ENCODE data around the gene ABHD3.
"Not testable (repeated sequence)": the region's sequence is repeated elsewhere in the genome, so short reads cannot be mapped to it uniquely, and the experiment has no call there.

The ABHD3 gene

DNA sequence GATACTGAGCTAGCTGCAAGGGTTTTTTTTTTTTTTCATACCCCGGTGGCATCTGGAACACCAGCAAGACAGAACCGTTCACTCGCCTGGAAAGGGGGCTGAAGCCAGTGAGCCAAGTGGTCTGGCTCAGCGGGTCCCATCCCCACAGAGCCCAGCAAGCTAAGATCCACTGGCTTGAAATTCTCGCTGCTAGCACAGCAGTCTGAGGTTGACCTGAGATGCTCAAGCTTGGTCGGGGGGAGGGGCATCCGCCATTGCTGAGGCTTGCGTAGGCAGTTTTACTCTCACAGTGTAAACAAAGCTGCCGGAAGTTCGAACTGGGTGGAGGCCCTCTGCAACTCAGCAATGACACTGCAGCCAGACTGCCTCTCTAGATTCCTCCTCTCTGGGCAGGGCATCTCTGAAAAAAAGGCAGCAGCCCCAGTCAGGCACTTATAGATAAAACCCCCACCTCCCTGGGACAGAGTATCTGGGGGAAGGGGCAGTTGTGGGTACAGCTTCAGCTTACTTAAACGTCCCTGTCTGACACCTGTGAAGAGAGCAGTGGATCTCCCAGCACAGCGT is 31.0 kb upstream of the ABHD3 start:
- no peak for DNase-seq (ENCODE audit: insufficient read length, low spot score)
- no peak for FAIRE-seq
- no peak for TF ChIP-seq POLR2A (IDR thresholded peaks at IDR 0.05; ENCODE audit: low read depth, low read length)

DNA sequence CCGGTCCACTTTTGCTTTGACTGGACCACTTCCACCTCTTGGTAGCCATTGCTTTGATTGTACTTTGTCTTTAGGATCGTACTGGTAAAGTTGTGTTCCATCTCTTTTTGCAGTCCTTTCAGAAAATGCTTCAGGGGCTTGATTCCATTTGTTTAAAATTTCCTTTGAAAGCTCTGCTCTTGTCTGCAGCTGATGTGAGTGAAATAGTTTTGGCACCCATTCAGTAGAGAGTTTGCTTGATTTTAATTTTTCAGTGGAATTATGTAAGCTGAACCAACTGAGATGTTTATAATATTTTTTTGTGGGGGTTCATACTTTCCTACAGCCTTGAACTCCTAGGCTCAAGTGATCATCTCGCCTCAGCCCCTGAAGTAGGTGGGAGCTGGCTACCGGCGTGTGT is 28.4 kb upstream of the ABHD3 start:
- TF ChIP-seq POLR2A (IDR thresholded peaks at IDR 0.05; ENCODE audit: low read depth, low read length) = no peak
- no peak for FAIRE-seq

DNA sequence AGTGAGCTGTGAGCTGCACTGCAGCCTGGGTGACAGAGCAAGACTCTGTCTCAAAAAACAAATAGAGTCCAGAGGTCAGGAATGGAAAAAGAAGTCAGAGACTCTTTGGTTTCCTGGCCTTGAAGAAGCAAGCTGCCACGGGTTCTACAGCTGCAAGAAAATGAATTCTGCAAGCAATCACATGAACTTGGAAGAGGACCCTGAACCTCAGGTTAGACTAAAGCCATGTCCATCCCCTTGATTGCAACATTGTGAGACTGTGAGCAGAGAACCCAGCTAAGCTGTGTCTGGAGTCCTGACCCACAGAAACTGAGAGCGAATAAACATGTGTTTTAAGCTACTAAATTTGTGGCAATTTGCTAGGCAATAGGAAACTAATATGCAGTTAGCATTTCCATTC is 23.1 kb upstream of the ABHD3 start:
- FAIRE-seq (no peak), DNase-seq (ENCODE audit: insufficient read length, low spot score) (no peak)
- TF ChIP-seq POLR2A (IDR thresholded peaks at IDR 0.05; ENCODE audit: low read depth, low read length) = no peak

More for the DNA sequence above, 28.4 kb upstream of the ABHD3 start:
- no peak for DNase-seq (ENCODE audit: insufficient read length, low spot score)

DNA sequence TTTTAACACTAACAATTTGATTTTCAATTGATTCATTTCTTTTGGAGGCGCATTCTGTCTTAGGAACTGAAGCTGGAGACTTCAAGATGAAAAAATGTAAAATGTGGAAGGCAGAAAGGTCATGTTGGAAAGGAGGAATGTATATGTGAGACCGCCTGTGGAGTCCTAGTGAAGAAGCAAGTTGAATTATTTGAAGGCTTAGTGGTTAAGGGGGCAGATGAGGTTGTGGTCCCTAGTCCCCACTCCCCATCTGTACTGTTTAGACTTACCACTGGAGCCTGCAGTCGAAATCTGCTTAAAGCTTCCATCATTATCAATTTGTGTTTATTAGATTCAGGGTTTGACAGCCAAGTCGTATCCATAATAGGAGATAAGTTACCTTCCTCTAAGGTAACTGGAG is 20.6 kb upstream of the ABHD3 start:
- DNase-seq (ENCODE audit: insufficient read length, low spot score) (no peak), FAIRE-seq (no peak)
- no peak for TF ChIP-seq POLR2A (IDR thresholded peaks at IDR 0.05; ENCODE audit: low read depth, low read length)

DNA sequence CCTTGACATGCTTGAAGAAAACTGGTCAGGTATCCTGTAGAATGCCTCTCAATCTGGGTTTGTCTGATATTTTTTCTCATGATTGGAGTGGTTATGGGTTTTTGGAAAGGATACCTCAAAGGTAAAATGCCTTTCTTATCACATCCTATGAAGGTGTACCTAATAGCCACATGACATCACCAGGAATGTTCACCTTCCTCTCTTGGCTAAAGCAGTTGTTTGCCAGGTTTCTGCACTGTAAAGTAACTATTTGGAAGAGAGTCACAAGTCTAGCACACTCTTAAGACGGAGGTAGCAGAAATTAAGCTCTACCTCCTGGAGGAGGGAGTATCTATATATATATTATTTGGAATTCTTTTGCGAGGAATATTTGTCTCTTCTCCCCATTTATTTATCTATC is 18.1 kb upstream of the ABHD3 start:
- DNase-seq (ENCODE audit: insufficient read length, low spot score) (no peak), FAIRE-seq (no peak)
- no peak for TF ChIP-seq POLR2A (IDR thresholded peaks at IDR 0.05; ENCODE audit: low read depth, low read length)

DNA sequence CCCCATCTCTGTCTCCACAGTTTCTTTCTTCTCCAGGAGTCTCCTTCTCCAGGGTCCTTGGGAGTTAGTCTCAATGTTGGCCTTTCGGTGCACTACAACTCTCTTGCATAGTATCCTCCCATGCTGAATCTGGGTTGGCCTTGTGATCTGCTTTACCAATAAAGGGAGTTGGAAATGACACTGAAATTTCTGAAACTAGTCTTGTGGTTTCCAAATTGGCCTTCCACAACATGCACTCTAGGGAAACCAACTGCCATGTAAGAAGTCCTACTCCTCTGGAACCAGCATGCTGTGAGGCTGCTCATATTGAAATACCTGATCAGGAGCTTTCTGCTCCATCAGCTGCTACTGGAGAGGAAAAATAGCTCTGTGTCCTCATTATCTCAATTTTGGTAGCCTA is 9.9 kb upstream of the ABHD3 start:
- DNase-seq (ENCODE audit: insufficient read length, low spot score) = no peak
- no peak for TF ChIP-seq POLR2A (IDR thresholded peaks at IDR 0.05; ENCODE audit: low read depth, low read length)
- no peak for FAIRE-seq

DNA sequence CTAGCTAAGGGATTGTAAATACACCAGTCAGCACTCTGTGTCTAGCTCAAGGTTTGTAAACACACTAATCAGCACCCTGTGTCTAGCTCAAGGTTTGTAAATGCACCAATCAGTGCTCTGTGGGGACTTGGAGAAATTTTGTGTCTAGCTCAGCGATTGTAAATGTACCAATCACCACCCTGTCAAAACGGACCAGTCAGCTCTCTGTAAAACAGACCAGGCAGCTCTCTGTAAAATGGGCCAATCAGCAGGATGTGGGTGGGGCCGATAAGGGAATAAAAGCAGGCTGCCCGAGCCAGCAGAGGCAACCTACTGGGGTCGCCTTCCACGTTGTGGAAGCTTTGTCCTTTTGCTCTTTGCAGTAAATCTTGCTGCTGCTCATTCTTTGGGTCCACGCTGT is 2.6 kb upstream of the ABHD3 start:
- FAIRE-seq; DNase-seq (ENCODE audit: insufficient read length, low spot score): not testable (repeated sequence)

DNA sequence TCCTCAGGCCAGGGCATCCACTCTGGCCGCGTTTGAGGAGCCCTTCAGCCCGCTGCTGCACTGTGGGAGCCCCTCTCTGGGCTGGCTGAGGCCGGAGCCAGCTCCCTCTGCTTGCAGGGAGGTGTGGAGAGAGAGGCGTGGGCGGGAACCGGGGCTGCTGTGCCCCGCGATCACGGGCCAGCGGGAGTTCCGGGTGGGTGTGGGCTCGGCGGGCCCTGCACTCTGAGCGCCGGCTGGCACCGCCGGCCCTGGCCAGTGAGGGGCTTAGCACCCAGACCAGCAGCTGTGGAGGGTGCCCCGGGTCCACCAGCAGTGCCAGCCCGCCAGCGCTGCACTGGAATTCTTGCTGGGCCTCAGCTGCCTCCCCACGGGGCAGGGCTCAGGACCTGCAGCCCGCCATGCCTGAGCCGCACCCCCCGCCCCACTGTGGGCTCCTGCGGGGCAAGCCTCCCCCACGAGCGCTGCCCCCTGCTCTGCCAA is 1.9 kb upstream of the ABHD3 start:
- FAIRE-seq (no peak), DNase-seq (ENCODE audit: insufficient read length, low spot score) (no peak)
- TF ChIP-seq POLR2A (IDR thresholded peaks at IDR 0.05; ENCODE audit: low read depth, low read length) = no peak

DNA sequence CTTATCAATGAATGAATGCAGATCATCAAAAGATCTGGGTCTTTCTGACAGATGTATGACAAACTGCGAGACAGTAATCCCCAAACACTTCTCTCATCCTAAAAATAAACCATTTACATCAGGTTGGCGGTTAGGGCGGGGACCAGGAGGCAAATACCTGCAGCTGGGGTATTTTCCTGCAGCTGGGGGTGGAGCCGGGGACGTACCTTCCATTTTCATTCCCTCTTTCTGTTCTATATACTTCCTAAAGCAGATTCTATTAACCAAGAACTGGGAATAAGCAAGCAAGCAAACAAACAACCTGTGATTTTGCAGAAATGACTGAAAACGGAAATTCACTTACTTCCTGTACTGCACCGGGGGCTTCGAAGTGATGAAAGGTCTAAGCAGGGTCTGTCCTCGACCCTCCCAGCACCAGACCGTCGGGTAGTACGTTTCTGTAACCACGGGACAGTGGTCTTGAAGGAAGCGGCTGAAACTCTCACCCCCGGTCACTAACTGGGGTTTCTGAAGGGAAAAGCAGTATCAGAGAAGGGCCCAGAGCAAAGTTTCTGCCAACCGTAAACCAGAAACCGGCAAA is 1.2 kb downstream of the ABHD3 start:
- FAIRE-seq (no peak), DNase-seq (ENCODE audit: insufficient read length, low spot score) (no peak)
- no peak for TF ChIP-seq POLR2A (IDR thresholded peaks at IDR 0.05; ENCODE audit: low read depth, low read length)

DNA sequence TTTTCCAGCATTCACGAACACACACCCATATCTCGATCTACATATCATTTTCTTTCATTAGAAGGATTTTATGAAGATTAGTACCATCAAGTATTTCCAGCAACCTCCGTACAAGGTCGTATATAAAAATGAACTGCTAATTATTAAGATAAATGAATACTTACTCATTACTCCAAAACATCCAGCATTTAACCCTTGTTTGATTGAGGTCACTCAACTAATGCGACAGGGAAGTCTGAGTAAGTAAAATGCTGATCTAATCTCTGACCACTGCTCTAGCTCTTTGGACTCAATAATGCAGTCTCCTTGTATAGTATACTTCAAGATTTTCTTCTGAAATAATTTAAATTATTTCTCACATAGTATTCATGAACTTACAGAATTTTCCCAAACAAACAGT is 2.0 kb downstream of the ABHD3 start:
- FAIRE-seq (no peak), DNase-seq (ENCODE audit: insufficient read length, low spot score) (no peak)
- no peak for TF ChIP-seq POLR2A (IDR thresholded peaks at IDR 0.05; ENCODE audit: low read depth, low read length)

DNA sequence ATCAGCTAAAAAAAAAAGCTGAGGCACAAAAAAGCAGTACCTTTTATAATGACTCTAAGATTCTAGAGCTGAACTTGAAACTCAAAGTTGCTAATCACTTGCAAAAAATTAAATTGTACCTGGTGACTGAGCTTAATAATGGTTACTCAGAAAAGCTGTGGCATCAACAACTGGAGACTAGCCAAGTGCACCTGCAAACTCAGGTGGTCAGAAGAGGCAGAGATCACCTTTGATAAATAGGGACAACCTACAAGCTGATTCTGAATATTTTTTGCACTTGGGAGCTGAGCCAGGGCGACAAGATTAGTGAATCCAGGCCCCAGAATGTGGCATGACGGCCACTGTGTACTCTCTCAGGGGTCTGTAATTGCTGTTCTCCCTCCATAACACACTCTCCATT is 3.0 kb downstream of the ABHD3 start:
- TF ChIP-seq POLR2A (IDR thresholded peaks at IDR 0.05; ENCODE audit: low read depth, low read length) = no peak
- FAIRE-seq (no peak), DNase-seq (ENCODE audit: insufficient read length, low spot score) (no peak)

DNA sequence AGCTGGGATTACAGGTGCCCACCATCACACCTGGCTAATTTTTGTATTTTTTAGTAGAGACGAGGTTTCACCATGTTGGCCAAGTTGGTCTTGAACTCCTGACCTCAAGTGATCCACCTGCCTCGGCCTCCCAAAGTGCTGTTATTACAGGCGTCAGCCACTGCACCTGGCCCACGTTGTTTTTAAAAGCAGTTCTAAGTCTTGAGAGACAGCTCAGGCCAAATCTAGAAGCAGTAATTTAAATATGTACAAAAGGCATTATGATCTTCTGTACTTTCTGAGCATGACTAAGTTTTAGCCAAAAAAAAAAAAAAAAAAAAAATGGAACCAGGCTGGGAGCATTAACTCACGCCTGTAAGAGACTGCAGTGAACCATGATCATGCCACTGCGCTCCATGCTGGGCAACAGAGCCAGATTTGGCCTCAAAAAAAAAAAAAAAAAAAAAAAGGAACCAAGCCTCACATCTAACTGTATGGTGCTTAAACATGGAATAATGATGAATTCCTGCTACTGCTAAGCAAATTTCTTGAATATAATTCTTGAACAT is 4.0 kb downstream of the ABHD3 start:
- DNase-seq (ENCODE audit: insufficient read length, low spot score) (no peak), FAIRE-seq (no peak)
- no peak for TF ChIP-seq POLR2A (IDR thresholded peaks at IDR 0.05; ENCODE audit: low read depth, low read length)

DNA sequence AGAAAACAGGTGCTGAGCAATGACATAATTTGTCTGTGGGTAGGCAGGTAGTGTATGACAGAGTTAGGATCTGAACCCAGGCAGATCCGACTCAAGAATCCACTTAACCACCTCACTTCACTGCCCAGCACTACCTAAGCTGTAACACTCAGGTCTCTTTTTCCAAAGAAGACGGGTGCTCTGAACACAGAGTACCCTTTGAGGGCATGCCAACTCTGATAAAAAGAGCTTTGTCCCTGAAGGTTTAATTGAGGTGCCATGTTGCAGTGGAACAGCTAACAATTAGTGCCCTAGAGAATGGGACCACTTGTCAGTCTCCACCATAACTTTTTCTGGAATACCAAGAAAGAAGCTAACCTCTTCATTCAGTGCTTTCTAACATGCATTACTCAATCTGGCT is 11.3 kb downstream of the ABHD3 start:
- no peak for TF ChIP-seq POLR2A (IDR thresholded peaks at IDR 0.05; ENCODE audit: low read depth, low read length)
- FAIRE-seq (no peak), DNase-seq (ENCODE audit: insufficient read length, low spot score) (no peak)

DNA sequence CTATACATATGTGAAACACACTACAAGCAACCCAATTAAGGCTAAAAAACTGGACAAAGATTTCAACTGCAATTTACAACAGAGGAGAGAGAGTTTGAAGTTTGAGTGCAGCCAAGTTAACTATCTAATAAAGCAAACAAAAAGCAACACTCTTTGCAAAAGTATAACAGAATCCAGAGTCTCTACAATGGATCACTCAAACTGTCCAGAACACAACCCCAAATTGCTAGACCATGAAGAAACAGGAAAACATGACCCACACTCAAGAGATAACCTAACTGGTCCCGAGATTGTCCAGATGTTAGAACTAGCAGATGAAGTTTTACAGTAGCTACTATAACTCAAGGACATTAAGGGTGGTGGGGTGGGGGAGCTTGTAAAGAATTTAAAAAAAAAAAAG is 14.8 kb downstream of the ABHD3 start:
- no peak for DNase-seq (ENCODE audit: insufficient read length, low spot score)
- TF ChIP-seq POLR2A (IDR thresholded peaks at IDR 0.05; ENCODE audit: low read depth, low read length) = no peak
- no peak for FAIRE-seq

DNA sequence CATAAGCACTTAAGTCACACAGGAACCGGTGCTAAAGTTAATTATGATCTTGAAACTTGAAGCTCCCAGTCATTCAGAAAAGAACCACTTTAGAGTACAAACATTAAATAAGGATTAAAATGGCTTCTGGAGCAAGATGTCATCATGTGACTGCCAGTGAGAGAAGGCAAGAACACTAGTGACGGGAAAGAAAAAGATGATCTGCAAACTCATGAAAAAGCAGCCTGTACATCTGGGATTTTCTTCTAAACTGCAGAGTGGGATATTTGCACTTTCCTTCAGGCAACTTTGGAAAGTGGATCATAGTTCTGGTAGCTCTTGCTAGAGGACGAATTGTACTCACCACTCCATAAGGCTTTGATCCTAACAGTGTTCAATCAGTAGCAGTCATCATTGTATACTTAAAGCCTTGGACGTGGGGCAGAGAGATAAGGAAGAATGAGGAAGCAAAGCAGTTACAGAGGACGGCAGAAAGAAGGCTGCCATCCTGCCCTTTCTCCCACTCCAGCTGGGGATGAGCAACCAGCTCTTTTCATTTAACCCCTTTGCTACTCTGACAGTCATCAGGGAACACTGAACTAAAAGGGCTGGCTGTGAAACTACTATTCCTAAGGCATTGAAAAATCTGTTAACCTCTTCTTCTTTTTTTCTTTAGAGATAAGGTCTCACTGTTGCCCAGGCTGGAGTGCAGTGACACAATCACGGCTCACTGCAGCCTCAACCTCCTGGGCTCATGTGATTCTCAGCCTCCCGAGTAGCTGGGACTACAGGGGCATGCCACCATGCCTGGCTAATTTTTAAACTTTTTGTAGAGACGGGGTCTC is 18.1 kb downstream of the ABHD3 start:
- TF ChIP-seq POLR2A (IDR thresholded peaks at IDR 0.05; ENCODE audit: low read depth, low read length) = no peak
- no peak for FAIRE-seq
- no peak for DNase-seq (ENCODE audit: insufficient read length, low spot score)

DNA sequence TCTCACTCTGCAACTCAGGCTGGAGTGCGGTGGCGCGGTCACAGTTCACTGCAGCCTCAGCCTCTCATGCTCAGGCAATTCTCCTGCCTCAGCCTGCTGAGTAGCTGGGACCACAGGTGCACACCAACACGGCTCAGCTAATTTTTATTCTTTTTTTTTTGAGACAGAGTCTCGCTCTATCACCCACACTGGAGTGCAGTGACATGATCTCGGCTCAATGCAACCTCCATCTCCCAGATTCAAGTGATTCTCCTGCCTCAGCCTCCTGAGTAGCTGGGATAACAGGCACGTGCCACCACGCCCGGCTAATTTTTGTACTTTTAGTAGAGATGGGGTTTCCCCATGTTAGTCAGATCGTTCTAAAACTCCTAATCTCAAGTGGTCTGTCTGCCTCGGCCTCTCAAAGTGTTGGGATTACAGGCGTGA is 19.0 kb downstream of the ABHD3 start:
- DNase-seq (ENCODE audit: insufficient read length, low spot score); FAIRE-seq: not testable (repeated sequence)

Measured in H54 (cell line).